Activated naive CD8-positive, alpha-beta T cell (primary cell): Measurements from ENCODE around the gene MLLT11.
A peak's percentile ranks its signal among the peaks of the same experiment; 100 is the strongest.
"Not testable (repeated sequence)": the region's sequence is repeated elsewhere in the genome, so short reads cannot be mapped to it uniquely, and the experiment has no call there.

Experiments
- H3K27ac Mint-ChIP-seq: one replicate; pipeline ENCODE4 v1.8.0; 2021; ENCODE audit warnings: mixed read lengths
- H3K27me3 Mint-ChIP-seq: one replicate; pipeline ENCODE4 v1.8.0; 2021; ENCODE audit warnings: mixed read lengths
- H3K36me3 Mint-ChIP-seq: one replicate; pipeline ENCODE4 v1.8.0; 2021; ENCODE audit warnings: mixed read lengths
- H3K4me1 Mint-ChIP-seq: one replicate; pipeline ENCODE4 v1.8.0; 2021; ENCODE audit warnings: low read depth, mixed read lengths
- H3K4me3 Mint-ChIP-seq: one replicate; pipeline ENCODE4 v1.8.0; 2021; ENCODE audit warnings: mild to moderate bottlenecking, mixed read lengths
- H3K9me3 Mint-ChIP-seq: one replicate; pipeline ENCODE4 v1.8.0; 2021; ENCODE audit warnings: low read depth, mixed read lengths

Gene MLLT11

DNA sequence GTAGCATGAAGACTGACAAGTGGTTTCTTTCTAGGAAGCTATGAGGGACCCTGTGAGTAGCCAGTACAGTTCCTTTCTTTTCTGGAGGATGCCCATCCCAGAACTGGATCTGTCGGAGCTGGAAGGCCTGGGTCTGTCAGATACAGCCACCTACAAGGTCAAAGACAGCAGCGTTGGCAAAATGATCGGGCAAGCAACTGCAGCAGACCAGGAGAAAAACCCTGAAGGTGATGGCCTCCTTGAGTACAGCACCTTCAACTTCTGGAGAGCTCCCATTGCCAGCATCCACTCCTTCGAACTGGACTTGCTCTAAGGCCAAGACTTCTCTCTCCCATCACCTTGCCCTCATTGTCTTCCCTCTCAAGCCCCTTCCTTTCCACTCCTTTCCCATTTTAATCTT, 7.0 kb downstream of the MLLT11 start:
- peak overlapping the region; percentile 91 for H3K27ac Mint-ChIP-seq
- no peaks in the 10 kb centered on the region for H3K27me3 Mint-ChIP-seq
- H3K4me3 Mint-ChIP-seq = no peak overlapping the region
- H3K4me1 Mint-ChIP-seq = peaks cover 17% of the 10 kb centered on the region
- H3K36me3 Mint-ChIP-seq = no peaks in the 10 kb centered on the region
- no peaks in the 10 kb centered on the region for H3K9me3 Mint-ChIP-seq

DNA sequence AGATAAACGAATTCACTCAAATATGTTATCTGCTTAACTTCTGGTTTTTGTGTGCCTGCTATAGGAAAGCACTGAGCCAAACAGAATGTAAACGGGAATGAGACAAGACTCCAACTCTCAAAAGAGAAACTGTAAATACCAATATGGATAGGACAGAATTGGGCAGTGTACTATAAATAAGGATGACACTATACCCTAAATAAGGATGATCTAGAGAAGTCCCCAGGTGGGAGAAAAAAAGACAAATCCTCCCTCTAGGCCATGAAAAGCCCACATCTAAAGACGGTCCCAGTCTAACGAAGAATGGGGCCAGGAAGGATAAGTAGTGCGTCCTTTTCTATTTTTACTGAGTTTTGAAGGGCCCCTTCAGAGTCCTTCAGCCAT, 8.9 kb downstream of the MLLT11 start:
- Mint-ChIP-seq H3K36me3 (peaks cover 2% of the 10 kb centered on the region), H3K9me3 (no peaks in the 10 kb centered on the region), H3K4me3 (peak overlapping the region; percentile 99), H3K4me1 (peaks cover 22% of the 10 kb centered on the region), H3K27ac (peak overlapping the region; percentile 91), H3K27me3 (no peaks in the 10 kb centered on the region)

DNA sequence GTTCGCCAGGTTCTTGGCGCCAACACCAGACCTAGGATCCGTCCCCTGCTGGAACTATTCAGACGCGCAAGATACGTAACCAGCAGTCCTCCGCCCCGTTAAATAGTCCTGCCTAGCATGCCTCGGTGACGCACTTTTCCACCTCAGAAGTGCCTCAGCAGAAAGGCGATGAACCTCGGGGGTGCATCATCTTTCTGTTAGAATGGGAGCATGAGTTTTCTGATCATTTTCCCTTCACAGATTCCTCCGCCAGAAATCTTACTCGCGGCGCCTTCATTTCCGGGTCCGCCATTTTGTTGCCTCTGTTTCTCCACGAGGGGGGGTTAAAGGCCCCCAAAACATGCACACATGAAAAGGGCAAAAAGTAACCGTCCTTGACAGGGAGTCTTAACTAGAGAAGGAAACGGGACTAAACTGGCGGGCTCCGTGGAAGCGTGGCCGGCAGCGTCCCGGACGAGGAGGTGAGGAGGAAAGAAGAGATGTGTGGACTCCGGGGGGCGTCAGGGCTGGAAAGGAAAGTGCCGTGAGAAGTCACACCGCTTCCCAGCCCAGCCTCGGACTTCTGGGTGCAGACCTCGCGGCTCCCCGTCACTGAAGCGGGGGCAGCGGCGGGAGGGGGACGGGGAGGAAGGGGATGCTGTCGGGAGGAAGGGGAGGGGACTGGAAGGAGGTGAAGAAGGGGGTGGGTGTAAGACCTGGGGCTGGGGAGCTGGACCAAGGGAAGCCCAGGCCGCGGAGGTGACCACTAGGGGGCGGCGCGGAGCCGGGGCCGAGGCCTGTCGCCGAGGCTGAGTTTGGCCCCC, 10.5 kb downstream of the MLLT11 start, which contains the start of gene GABPB2:
GABPB2 (plus strand) TSS at position 288 of the 803 bp plus-strand sequence. CDS start 17,429 bp downstream, outside the sequence.
- peak within 1 kb of the TSS; percentile 99 for H3K4me3 Mint-ChIP-seq
- no peaks in the 10 kb centered on the region for H3K9me3 Mint-ChIP-seq
- peak within 1 kb of the TSS; percentile 100 for H3K27ac Mint-ChIP-seq
- H3K27me3 Mint-ChIP-seq = no peaks in the 10 kb centered on the region
- peaks cover 22% of the 10 kb centered on the region for H3K4me1 Mint-ChIP-seq
- H3K36me3 Mint-ChIP-seq = peaks cover 2% of the 10 kb centered on the region

DNA sequence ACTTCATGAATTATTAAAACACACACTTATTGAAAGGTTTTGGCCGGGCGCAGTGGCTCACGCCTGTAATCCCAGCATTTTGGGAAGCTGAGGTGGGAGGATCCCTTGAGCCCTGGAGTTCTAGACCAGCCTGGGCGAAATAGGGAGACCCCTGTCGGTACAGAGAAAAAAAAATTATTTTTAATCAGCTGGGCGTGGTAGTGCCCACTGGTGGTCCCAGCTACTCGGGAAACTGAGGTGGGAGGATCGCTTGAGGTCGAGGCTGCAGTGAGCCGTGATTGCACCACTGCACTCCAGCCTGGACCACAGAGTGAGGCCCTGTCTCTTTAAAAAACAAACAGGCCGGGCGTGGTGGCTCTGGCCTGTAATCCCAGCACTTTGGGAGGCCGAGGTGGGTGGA, 12.0 kb downstream of the MLLT11 start:
- peak overlapping the region; percentile 99 for H3K4me3 Mint-ChIP-seq
- peaks cover 2% of the 10 kb centered on the region for H3K36me3 Mint-ChIP-seq

DNA sequence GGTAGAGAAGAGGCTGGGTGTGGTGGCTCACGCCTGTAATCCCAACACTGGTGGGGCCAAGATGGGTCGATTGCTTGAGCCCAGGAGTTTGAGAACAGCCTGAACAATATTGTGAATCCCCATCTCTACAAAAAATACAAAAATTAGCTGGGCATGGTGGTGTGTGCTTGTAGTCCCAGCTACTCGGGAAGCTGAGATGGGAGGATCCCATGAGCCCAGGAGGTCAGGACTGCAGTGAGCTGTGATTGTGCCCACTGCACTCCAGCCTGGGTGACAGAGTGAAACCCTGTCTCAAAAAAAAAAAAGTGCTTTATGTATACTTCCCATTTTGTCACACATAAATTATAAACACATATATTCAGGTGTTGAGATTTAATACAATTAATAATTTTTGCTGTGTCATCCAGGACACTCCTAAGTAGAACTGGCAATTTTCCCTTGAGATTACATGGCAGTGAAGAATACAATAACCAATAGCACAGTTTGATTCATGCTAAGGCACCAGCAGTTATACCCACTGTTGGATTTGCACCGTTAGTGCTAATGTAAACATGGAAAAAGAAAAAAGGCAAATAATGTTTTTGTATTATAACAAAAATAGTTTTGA, 25.9 kb downstream of the MLLT11 start:
- Mint-ChIP-seq H3K36me3 (no peaks in the 10 kb centered on the region), H3K9me3 (no peaks in the 10 kb centered on the region), H3K27me3 (no peaks in the 10 kb centered on the region), H3K4me3 (no peak overlapping the region), H3K27ac (no peak overlapping the region), H3K4me1 (no peaks in the 10 kb centered on the region)

More for the DNA sequence above, 12.0 kb downstream of the MLLT11 start:
- Mint-ChIP-seq H3K9me3 (no peaks in the 10 kb centered on the region), H3K4me1 (peaks cover 22% of the 10 kb centered on the region), H3K27ac (peak overlapping the region; percentile 100), H3K27me3 (no peaks in the 10 kb centered on the region)

DNA sequence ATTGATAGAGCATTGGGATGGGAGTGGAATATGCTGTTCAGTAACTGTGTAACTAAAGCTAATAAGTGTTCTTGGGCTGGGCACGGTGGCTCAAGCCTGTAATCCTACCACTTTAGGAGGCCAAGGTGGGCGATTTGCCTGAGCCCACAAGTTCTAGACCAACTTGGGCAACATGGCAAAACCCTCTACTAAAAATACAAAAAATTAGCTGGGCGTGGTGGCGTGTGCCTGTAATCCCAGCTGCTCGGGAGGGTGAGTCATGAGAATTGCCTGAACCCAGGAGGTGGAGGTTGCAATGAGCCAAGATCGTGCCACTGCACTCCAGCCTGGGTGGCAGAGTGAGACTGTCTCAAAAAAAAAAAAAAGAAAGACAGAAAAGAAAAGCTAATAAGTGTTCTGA, 37.2 kb downstream of the MLLT11 start:
- not testable (repeated sequence) for H3K36me3 Mint-ChIP-seq, H3K4me1 Mint-ChIP-seq, H3K27me3 Mint-ChIP-seq, H3K9me3 Mint-ChIP-seq, H3K4me3 Mint-ChIP-seq, H3K27ac Mint-ChIP-seq

DNA sequence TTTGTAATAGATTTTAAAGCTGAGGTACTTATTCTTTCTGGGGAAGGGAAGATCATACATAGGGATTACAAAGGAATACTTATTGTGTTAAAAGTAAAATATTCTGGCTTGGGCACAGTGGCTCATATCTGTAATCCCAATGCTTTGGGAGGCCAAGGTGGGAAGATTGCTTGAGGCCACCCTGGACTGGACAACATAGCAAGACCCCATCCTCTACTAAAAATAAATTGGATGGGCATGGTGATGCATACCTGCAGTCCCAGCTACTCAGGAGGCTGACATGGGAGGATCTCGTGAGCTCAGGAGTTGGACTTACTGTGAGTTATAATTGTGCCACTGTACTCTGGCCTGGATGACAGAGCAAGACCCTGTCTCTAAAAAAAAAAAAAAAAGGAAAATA, 37.9 kb downstream of the MLLT11 start:
- H3K4me3 Mint-ChIP-seq = no peak overlapping the region
- no peaks in the 10 kb centered on the region for H3K4me1 Mint-ChIP-seq
- H3K27ac Mint-ChIP-seq = no peak overlapping the region
- no peaks in the 10 kb centered on the region for H3K9me3 Mint-ChIP-seq
- H3K36me3 Mint-ChIP-seq = peaks cover 3% of the 10 kb centered on the region
- no peaks in the 10 kb centered on the region for H3K27me3 Mint-ChIP-seq

DNA sequence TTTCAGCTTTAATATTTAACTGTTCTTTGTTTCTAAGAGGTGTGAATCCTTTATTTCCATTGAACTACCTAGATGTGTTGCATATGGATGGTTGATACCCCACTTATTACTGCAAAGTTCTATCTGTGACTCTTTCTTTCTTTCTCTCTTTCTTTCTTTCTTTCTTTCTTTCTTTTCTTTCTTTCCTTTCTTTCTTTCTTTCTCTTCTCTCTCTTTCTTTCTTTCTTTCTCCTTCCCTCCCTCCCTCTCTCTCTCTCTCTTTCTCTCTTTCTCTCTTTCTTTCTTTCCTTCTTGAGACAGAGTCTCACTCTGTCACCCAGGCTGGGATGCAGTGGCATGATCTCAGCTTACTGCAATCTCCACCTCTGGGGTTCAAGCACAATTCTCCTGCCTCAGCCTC, 44.4 kb downstream of the MLLT11 start:
- H3K27ac Mint-ChIP-seq = no peak overlapping the region
- no peaks in the 10 kb centered on the region for H3K27me3 Mint-ChIP-seq
- no peak overlapping the region for H3K4me3 Mint-ChIP-seq
- H3K4me1 Mint-ChIP-seq = no peaks in the 10 kb centered on the region
- peaks cover 4% of the 10 kb centered on the region for H3K36me3 Mint-ChIP-seq
- H3K9me3 Mint-ChIP-seq = no peaks in the 10 kb centered on the region

DNA sequence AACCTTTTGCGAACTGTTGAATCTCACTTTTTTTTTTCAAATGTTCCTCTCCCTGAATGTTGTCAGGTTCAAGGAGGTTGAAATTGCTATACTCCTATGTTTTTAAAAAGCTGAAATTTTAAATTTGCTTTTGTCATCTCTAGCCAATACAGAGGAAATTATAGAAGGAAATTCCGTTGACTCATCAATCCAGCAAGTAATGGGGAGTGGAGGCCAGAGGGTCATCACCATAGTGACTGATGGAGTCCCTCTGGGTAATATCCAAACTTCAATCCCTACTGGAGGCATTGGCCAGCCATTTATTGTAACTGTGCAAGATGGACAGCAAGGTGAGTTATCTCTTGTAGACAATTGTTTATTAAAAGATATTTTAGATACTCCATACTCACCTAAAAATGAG, 46.7 kb downstream of the MLLT11 start:
- no peaks in the 10 kb centered on the region for H3K27me3 Mint-ChIP-seq
- H3K9me3 Mint-ChIP-seq = no peaks in the 10 kb centered on the region
- H3K4me1 Mint-ChIP-seq = no peaks in the 10 kb centered on the region
- H3K27ac Mint-ChIP-seq = no peak overlapping the region
- H3K4me3 Mint-ChIP-seq = no peak overlapping the region
- peaks cover 4% of the 10 kb centered on the region for H3K36me3 Mint-ChIP-seq

DNA sequence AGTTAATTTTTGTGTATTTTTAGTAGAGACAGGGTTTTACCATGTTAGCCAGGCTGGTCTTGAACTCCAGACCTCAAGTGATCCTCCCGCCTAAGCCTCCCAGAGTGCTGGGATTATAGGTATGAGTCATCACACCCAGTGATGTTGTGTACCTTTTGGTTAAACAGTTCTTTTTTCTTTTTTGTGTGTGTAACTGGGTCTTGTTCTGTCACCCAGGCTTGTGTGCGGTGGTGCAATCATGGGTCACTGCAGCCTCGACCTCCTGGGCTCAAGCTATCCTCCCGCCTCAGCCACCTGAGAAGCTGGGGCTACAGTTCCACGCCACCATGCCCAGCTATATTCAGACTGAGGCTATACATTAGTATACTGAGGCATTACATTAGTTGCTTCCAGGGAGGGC, 48.1 kb downstream of the MLLT11 start:
- Mint-ChIP-seq H3K4me3 (no peak overlapping the region), H3K27me3 (no peaks in the 10 kb centered on the region), H3K9me3 (no peaks in the 10 kb centered on the region), H3K4me1 (no peaks in the 10 kb centered on the region), H3K27ac (no peak overlapping the region), H3K36me3 (peaks cover 4% of the 10 kb centered on the region)

DNA sequence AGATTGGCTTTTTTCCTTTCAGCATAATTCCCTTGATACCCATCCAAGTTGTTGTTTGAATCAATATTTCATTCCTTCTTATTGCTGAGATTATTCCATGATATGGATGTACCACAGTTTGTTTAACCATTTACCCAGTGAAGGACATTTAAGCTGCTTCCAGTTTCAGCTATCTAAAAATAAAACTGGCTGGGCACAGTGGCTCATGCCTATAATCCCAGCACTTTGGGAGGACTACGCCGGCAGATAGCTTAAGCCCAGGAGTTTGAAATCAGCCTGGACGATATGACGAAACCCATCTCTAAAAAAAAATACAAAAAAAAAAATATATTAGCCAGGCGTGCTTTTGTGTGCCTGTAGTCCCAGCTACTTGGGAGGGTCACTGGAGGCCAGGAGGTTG, 53.7 kb downstream of the MLLT11 start:
- peaks cover 7% of the 10 kb centered on the region for H3K36me3 Mint-ChIP-seq
- no peaks in the 10 kb centered on the region for H3K9me3 Mint-ChIP-seq
- H3K27ac Mint-ChIP-seq = no peak overlapping the region
- H3K4me1 Mint-ChIP-seq = no peaks in the 10 kb centered on the region
- no peaks in the 10 kb centered on the region for H3K27me3 Mint-ChIP-seq
- H3K4me3 Mint-ChIP-seq = no peak overlapping the region
